Measurements from ENCODE around the gene ITGA1.

- TF ChIP-seq POLR2A (IDR thresholded peaks at IDR 0.05; ENCODE audit: low read length) (no peak), GATA1 (IDR thresholded peaks at IDR 0.05; ENCODE audit: low read depth, low read length) (no peak)
These were observed 200.1 kb downstream of the ITGA1 start for GRCh38 chr5:52987711-52988331.
